ENCODE data around the gene ARID1B.
A peak's percentile ranks its signal among the peaks of the same experiment; 100 is the strongest.

ARID1B gene

DNA sequence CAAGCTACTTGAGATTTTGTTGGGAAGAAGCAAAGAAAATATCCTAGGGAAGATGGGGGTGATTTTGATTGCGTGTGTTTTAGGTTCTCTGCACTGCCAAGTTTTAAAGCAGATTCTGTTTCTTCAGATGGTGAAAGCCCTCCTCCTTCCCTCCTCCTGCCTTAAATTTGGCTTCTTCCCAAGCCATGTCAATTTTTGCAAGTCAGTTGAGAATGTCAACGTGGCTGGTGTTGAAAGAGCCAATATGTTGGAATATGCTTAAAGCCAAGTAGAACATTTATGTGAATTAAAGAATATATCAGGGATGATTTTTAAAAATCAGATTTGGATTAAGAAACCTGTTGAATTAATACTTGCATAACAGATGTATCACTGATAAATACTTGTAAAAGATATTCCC, 270.8 kb downstream of the ARID1B start:
- no peak for DNase-seq (ENCODE audit: low read depth in 2 of 2)

DNA sequence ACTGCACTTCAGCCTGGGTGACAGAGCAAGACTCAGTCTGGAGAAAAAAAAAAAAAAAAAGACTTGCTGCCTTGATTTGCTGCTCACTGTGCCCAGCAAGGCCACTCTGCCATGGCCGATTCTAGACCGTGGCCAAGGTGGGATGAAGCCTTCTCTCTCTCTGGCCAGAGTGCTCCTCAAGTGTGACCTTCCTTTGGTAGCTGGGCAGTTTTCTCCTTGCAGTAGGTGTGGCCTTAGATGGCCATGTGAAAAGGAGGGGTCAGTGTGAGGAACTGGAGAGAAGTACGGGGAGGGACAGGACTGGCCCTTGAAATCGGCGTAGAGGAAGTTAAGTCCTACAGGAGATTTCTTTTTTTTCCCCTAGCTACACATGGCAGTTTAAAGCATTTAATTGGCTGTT, 272.0 kb downstream of the ARID1B start:
- DNase-seq (ENCODE audit: low read depth in 2 of 2): no peak

DNA sequence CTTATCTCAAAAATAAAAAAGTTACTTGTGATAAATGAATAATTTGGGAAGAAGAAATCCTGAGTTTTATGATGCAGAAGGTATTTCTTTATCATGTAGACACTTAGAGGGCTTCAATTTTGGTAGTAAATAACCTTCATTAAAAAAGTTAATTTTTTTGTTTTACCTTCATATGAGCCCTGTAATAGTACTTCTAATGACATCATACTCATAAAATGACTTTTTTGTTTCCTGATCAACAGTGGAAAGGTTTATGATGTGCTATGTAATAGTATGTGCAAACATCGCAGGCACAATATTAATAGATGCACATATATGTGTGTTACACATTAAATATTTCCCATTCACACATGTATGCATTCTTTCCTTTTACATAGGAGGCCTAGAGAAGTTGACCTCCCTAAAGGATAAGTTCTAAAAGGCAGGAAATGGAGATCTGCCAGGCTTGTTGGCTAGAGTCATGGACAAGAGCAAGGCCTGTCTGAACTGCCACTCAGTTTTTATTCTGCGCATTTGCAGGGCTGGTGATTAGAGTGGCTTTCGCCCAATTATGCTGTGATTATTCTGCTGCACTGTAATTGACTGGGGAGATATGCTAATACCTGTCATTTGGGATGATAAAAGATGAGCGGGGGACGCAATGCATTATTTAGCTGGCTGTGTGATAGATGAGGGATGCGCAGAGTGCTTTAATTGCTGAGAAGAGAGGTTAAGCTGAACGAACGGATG, 273.5 kb downstream of the ARID1B start:
- DNase-seq (ENCODE audit: low read depth in 2 of 2): no peak

DNA sequence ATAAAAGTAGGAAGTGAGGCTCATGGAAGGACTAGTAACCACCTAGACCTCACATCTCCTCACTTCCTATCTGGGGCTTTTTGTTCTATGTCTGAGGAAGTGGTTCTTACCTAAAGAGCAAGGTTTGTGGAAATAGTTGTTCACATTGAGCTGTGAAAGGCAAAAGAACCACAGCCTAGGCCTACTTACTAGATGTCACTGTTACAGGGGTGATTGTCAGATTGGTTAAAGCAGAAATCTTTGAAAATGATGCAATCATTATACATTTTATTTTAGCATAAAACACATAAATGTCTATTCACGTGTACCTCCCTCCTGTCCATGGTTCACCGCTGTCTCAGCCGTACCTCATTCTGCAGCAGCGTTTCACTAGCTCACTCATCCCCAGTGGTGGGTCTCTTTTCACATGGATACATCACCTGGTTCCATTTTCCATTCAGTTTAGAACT, 277.4 kb downstream of the ARID1B start:
- DNase-seq (ENCODE audit: low read depth in 2 of 2): no peak

DNA sequence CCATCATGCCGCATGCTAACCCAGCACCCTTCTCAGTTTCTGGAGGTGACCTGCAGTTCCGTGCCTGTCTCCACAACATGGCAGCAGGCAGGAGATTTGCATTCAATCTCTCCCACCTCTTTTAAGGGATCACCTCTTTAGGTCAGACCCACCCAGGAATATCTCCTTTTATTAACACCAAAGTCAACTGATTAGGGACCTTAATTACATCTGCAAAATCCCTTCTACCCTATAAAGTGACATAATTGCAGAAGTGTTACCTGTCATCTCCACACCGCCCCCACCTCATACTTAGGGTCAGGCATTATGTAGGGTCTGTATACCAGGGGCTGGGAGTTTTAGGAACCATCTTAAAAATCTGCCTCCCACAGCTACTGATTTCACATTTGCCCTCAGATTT, 278.7 kb downstream of the ARID1B start:
- no peak for DNase-seq (ENCODE audit: low read depth in 2 of 2)

- peak in 1 of 2 donors; percentile 43 for DNase-seq (ENCODE audit: low read depth in 2 of 2)
Measured at GRCh38 chr6:157056275-157056674, 279.1 kb downstream of the ARID1B start.

DNA sequence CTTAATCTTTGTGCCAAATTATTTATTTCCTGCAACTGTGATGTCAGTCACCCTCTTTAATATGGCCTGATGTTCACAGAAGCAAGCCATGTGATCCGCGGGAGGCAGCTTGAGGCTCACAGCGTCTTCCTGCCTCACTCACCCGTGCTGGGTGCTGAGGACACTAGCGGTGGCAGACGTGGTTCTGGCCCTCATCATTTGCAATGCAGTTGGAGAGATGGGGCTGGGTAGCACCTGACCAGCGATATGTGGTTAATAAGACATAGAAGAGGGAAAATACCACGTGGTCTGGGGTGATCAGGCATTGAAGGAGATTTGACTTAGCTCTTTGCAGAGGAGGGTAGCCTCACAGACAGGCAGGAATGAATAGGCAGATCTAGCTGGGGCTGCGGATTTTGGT, 281.4 kb downstream of the ARID1B start:
- DNase-seq (ENCODE audit: low read depth in 2 of 2): no peak

- DNase-seq (ENCODE audit: low read depth in 2 of 2): no peak
Measured at GRCh38 chr6:157059781-157060180, 282.6 kb downstream of the ARID1B start.

DNA sequence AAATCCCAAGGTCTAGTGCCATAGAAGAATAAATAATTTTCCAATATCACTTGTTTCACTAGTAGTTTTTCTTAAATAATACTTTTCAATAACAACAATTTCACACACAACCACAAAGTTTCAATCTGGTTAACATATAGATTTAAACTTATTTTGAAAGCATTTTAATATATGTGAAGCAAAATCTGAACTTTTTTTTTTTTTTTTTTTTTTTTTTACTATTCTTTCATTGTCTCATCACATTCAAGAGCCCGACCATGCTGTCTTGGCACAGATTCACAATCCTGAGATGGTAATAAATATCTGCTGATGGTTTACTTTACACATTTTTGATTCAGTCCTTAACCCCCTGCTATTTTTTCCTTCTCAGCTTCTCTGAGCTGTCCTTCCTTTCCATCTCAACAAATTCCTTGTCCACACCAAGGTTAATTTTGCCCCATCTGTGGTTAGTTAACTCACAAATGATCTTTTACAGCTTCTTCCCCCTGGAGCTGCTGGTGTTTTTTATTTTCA, 283.3 kb downstream of the ARID1B start:
- no peak for DNase-seq (ENCODE audit: low read depth in 2 of 2)

DNA sequence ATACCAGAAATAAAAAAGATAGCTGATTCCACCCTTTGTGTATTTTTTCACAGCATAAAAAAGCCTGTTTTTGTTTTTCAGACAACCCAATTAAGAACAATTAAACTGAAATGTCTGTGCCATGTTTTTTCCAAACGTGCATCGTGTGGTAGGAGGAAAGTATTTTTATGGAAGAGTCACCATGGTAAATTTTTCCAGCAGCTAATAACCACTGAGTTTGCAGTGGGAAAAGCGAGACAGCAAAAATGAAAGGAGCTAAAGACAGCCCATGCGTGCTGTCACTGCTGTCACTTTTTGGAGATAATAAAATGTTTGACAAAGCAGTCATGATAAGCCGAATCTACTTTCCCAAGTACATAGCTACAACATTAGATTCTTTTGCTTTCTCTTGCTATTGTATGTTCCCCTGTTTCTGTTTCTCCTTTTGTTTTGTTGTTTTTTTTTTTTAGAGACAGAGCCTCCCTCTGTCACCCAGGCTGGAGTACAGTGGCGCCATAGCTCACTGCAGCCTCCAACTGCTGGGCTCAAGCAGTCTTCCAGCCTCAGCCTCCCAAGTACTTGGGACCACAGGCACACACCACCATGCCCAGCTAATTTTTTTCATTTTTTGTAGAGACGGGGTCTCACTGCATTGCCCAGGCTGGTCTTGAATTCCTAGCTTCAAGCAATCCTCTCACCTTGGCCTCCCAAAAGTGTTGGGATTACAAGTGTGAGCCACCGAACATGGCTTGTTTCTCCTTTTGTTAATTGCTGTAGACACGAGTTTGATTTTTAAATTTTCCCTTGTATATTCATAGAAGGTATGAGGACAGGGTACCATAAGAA, 284.8 kb downstream of the ARID1B start:
- DNase-seq (ENCODE audit: low read depth in 2 of 2): no peak

GRCh38 chr6:157063176-157063905, 286.2 kb downstream of the ARID1B start:
- DNase-seq (ENCODE audit: low read depth in 2 of 2): no peak

DNA sequence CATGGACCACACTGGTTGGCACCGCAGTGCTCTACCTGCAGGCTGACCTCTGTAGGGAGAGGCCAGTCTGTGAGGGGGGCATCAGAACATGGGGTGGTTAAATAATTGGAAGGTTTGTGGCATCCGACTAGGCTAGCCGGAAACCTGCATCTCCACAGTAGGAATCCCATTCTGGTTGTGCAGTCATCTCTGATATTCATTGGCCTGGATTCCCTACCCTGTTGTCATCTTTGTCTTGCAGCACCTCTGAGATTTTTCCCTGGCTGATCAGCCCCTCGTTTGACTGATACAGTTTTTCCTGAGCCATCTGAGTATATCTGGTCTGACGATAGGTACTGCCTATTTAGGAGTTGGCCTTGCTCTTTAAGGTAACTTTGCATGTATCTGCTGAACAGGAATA, 286.7 kb downstream of the ARID1B start:
- DNase-seq (ENCODE audit: low read depth in 2 of 2): no peak

DNA sequence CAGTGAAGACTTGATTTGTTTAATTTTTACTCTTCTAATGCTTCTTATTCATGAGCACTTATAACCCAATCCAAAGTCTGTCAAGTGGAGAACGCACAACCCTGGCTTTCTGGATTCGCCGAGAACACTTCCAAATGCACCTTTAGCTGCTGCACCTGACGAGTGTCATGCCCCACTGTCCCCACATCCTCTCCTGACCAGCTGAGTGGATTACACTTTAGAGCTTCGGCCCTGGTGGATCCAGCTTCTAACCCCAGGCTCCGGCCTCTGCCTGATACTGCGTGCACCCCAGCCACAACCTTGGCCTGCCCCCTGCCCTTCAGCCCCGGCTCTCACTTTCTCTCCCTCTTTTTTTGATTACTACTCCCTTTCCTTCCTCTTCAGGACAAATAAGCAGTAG, 287.3 kb downstream of the ARID1B start:
- no peak for DNase-seq (ENCODE audit: low read depth in 2 of 2)

DNA sequence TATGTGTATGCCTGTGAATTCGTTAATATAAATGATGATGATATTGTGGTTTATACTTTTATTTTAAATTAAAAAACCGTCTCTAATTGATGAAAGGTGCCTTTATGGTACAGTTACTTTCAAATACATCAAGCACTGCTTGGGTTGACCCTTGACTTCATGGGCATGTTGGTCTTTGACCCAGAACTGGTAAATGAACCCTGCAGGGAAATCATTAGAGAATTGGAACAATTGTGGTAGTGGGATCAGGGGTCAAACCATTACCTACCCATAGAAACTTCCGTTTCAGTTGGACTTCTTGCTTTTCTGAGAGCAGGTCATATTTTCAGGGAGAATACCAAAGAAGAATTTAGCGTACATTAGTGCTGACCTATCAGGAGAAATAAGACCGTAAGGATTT, 288.2 kb downstream of the ARID1B start:
- DNase-seq (ENCODE audit: low read depth in 2 of 2): no peak

DNA sequence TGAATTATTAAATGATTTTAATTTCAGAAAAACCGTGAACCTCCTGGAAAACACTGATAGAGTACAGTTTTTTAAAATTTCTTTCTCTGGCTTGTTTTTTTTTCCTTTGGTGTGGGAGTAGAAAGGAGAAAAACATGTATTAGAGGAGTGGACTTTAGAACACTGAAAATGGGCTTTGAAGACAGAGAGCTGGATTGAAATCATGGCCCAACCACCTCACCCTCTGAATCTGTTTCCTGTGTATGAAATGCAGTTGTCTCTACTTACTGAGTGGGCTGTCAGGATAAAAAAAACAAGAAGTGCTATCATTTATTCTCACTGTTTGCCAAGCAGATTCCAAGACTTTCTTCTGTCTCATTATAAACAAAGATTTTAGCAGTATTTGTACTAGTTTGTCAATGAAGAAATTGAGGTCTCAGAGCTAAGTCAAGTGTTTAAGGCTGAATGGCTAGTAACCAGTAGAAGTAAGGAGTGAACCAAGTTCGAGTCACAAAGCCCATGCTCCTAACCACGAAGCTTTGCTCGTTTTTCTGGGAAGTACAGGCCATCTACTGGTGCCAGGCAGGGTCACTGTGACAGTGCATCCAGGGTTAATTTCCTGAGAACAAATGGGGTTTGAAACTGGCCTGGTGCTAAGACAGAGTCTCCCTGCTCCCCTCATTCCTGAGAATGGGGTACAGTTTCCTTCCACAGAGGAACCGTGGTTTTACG, 289.8 kb downstream of the ARID1B start:
- DNase-seq (ENCODE audit: low read depth in 2 of 2): no peak

GRCh38 chr6:157067507-157067906, 290.3 kb downstream of the ARID1B start:
- no peak for DNase-seq (ENCODE audit: low read depth in 2 of 2)

DNA sequence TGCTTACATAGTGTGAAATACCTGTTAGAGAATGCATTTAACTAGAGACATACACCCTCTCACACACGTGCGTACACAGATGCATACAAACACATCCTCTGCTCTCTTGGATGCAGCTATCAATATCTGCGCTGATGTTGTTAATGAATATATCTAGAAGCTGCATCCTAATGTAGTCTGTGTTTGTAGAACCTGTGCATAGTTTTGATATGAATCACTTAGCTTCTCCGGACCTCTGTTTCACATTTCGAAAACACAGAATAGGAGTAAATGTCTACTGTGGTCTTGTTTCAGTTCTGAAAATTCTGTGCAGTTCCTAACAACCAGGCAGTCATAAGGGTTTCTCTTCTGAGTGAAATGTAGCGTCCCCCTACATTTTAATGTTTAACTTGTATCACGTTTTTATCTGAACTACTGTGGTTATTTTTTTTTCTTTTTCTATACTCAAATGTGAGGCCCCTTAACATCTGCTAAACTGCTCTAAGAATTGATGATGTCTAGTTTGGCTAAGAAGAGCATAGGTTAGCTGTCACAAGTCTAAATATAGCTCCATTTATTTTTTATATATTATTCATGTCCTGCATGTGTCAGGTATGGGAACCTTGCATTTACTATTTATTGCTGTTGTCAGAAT, 291.6 kb downstream of the ARID1B start:
- no peak for DNase-seq (ENCODE audit: low read depth in 2 of 2)

GRCh38 chr6:157069585-157069984, 292.4 kb downstream of the ARID1B start:
- DNase-seq (ENCODE audit: low read depth in 2 of 2): no peak

GRCh38 chr6:157070403-157071107, 293.4 kb downstream of the ARID1B start:
- no peak for DNase-seq (ENCODE audit: low read depth in 2 of 2)

- no peak for DNase-seq (ENCODE audit: low read depth in 2 of 2)
Measured at GRCh38 chr6:157072128-157072527, 294.9 kb downstream of the ARID1B start.

DNA sequence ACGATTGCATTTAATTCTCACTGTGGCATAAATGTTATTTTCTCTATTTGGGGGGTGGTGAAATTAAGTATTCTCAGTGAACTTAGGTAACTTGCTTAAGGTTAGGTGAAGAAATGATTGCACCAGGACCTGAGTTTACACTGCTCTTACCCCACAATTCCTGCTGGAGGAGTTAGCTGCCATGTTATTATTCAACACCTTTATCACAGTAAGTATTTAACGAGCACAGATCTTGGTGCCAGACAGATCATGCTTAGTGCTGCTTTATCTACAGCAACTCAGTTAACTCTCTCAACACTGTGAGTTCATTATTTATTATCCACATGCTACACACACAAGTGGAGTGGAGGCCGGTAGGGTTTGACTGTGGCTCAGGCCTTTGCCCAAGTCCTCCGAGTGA, 296.4 kb downstream of the ARID1B start:
- no peak for DNase-seq (ENCODE audit: low read depth in 2 of 2)

Data from stimulated activated CD4-positive, alpha-beta T cell treated with anti-CD3 and anti-CD28 coated beads, Interleukin-4, amount 100 ng/mL, for 48 hours (primary cell).